Measurements from ENCODE around the gene NSMCE1. TPM values are rescaled to one million over a fixed set of nuclear protein-coding genes. Genes with fewer than 3 reads are reported as not detected.

The NSMCE1 gene
- total RNA-seq, 1 experiment from 2014 or later = 19.3 TPM

DNA sequence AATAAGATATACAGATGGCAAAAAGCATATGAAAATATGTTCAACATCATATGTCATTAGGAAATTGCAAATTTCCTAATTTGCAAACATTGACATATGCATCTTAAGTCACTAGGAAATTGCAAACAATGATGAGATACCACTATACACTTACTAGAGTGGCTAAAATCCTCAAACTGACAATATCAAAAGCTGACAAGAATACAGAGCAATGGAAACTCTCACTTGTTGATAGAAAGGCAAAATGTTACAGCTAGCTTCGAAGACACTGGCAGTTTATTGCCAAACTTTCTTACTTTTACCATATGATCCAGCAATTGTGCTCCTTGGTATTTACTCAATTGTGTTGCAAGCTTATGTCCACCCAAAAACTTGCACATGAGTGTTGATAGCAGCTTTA is 40.2 kb upstream of the NSMCE1 start:
- Histone ChIP-seq H3K18ac (ENCODE audit: insufficient read length, low read depth, low read length) (no peak overlapping the region), H3T11ph (ENCODE audit: low read length) (no peak overlapping the region), H3K79me1 (ENCODE audit: insufficient read depth, low read depth, low read length, poor library complexity, severe bottlenecking) (no peaks in the 10 kb centered on the region), H2AK5ac (ENCODE audit: insufficient read length, low read length) (no peak overlapping the region), H3K9ac (ENCODE audit: extremely low read depth, insufficient read length, low read length) (no peak overlapping the region), H2BK5ac (ENCODE audit: insufficient read length, low read length) (no peak overlapping the region), H3K4me1 (ENCODE audit: insufficient read depth, low read length) (no peaks in the 10 kb centered on the region), H3K9me3 (ENCODE audit: control insufficient read depth, low read depth, low read length) (no peaks in the 10 kb centered on the region), H2BK12ac (ENCODE audit: insufficient read length, low read depth, low read length) (no peak overlapping the region), H3K14ac (ENCODE audit: insufficient read depth, low read length) (no peak overlapping the region), H4K91ac (ENCODE audit: insufficient read length, low read depth, low read length) (no peak overlapping the region), H3K27ac (ENCODE audit: insufficient read length, low read depth, low read length) (no peak overlapping the region), H3K56ac (ENCODE audit: insufficient read length, low read depth, low read length) (no peak overlapping the region), H4K5ac (ENCODE audit: insufficient read length, low read depth, low read length) (no peak overlapping the region), H2BK120ac (ENCODE audit: low read depth, low read length, poor library complexity, severe bottlenecking) (no peak overlapping the region), H3K4me2 (ENCODE audit: insufficient read depth, insufficient read length, low read length) (no peak overlapping the region), H4K20me1 (ENCODE audit: control insufficient read depth, insufficient read depth, insufficient read length) (peaks cover 2% of the 10 kb centered on the region), H3K27me3 (ENCODE audit: insufficient read depth, low read length) (no peaks in the 10 kb centered on the region), H4K8ac (replicated peaks; ENCODE audit: insufficient read length, low read depth, low read length) (no peak overlapping the region), H3K23me2 (ENCODE audit: insufficient read length, low read depth, low read length, poor library complexity, severe bottlenecking) (peaks cover 4% of the 10 kb centered on the region), H3K23ac (ENCODE audit: insufficient read length, low read depth, low read length) (no peak overlapping the region), H3K79me2 (ENCODE audit: insufficient read depth, low read length) (no peaks in the 10 kb centered on the region), H2BK20ac (ENCODE audit: low read depth, low read length, poor library complexity, severe bottlenecking) (no peak overlapping the region), H2AFZ (ENCODE audit: low read length) (no peak overlapping the region), H2BK15ac (ENCODE audit: low read depth, low read length) (no peak overlapping the region), H3K4ac (ENCODE audit: low read depth, low read length) (no peak overlapping the region)
- Mint-ChIP-seq H3K36me3 (ENCODE audit: insufficient read depth in 1 of 3, low read depth in 3 of 3) (peaks cover 0 to 8% (median 5%) of the 10 kb centered on the region in 3 experiments; a peak in 4 of 7 replicates), H3K27me3 (ENCODE audit: low read depth) (peaks cover 22% of the 10 kb centered on the region), H3K27ac (no peak overlapping the region), H3K4me1 (peaks cover 6 to 7% of the 10 kb centered on the region in 2 experiments), H3K4me3 (no peak overlapping the region), H3K9me3 (peaks cover 6 to 9% of the 10 kb centered on the region in 2 experiments; a peak in 3 of 5 replicates)
- TF ChIP-seq, protein P1, sequence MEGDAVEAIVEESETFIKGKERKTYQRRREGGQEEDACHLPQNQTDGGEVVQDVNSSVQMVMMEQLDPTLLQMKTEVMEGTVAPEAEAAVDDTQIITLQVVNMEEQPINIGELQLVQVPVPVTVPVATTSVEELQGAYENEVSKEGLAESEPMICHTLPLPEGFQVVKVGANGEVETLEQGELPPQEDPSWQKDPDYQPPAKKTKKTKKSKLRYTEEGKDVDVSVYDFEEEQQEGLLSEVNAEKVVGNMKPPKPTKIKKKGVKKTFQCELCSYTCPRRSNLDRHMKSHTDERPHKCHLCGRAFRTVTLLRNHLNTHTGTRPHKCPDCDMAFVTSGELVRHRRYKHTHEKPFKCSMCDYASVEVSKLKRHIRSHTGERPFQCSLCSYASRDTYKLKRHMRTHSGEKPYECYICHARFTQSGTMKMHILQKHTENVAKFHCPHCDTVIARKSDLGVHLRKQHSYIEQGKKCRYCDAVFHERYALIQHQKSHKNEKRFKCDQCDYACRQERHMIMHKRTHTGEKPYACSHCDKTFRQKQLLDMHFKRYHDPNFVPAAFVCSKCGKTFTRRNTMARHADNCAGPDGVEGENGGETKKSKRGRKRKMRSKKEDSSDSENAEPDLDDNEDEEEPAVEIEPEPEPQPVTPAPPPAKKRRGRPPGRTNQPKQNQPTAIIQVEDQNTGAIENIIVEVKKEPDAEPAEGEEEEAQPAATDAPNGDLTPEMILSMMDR (conservative IDR thresholded peaks at IDR 0.05) = no peak
- no peak for DNase-seq
- no CpG with 5 or more reads among the region's 1 CpG for WGBS (ENCODE audit: extremely low coverage, insufficient read length, low lambda C conversion rate)

Measured in H9 (cell line).